ENCODE data around the gene RHBDD1. TPM values are rescaled to one million over a fixed set of nuclear protein-coding genes. Genes with fewer than 3 reads are reported as not detected.

Gene RHBDD1
- total and polyA plus RNA-seq, 2 donors (not counting 3 experiments of a cell fraction or from before 2014, with no cell fraction given) = 6.8 to 19.4 TPM

DNA sequence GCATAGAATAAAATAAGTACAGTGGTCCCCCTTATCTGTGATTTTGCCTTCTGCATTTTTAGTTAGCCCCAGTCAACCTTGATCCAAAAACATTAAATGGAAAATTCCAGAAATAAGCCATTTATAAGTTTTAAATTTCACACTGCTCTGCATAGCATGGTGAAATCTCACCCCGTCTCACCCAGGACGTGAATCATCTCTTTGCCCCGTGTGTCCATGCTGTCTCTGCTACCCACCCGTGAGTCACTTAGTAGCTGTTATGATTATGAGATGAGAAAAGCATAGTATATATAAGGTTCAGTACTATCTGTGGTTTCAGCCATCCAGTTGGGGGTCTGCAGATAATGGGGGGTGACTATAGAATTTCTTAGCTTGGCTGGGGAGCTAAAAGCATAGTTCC lies 67.3 kb downstream of the RHBDD1 start:
- CTCF ChIA-PET = no interaction called here
- no peak overlapping the region for H3K4me2 ChIP-seq (ENCODE audit: insufficient read depth, low read length)
- no peaks in the 10 kb centered on the region for H3K27me3 ChIP-seq (ENCODE audit: control insufficient read depth in 2 of 2, insufficient read depth in 2 of 2, low read length in 2 of 2)
- no TSS peak for BruUV-seq (replicated peaks)
- DNase-seq (ENCODE audit: low read depth, low spot score) = no peak
- H3K36me3 ChIP-seq (ENCODE audit: control insufficient read depth in 2 of 2, extremely low read depth in 1 of 2, insufficient read depth in 2 of 2, low read length in 2 of 2) = no peaks in the 10 kb centered on the region
- dilution Hi-C loops (cut with MboI; ENCODE audit: extremely low pct_ligation_motif_present, low sequenced_read_pairs) = no loop called here
- no peak overlapping the region for H2AFZ ChIP-seq (ENCODE audit: low read depth, low read length)
- H3K27ac ChIP-seq (ENCODE audit: insufficient read depth, low read depth, low read length) = no peak overlapping the region
- TF ChIP-seq, protein P1, sequence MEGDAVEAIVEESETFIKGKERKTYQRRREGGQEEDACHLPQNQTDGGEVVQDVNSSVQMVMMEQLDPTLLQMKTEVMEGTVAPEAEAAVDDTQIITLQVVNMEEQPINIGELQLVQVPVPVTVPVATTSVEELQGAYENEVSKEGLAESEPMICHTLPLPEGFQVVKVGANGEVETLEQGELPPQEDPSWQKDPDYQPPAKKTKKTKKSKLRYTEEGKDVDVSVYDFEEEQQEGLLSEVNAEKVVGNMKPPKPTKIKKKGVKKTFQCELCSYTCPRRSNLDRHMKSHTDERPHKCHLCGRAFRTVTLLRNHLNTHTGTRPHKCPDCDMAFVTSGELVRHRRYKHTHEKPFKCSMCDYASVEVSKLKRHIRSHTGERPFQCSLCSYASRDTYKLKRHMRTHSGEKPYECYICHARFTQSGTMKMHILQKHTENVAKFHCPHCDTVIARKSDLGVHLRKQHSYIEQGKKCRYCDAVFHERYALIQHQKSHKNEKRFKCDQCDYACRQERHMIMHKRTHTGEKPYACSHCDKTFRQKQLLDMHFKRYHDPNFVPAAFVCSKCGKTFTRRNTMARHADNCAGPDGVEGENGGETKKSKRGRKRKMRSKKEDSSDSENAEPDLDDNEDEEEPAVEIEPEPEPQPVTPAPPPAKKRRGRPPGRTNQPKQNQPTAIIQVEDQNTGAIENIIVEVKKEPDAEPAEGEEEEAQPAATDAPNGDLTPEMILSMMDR (IDR thresholded peaks at IDR 0.05; ENCODE audit: extremely low read depth in 1 of 2, insufficient read depth in 1 of 2, low read depth in 1 of 2, low read length in 2 of 2) = no peak
- TF ChIP-seq MYC (IDR thresholded peaks at IDR 0.05; ENCODE audit: low read depth, low read length) = no peak
- no peak for TF ChIP-seq EZH2 (IDR thresholded peaks at IDR 0.05; ENCODE audit: borderline replicate concordance, low read depth, low read length, severe bottlenecking)
- TF ChIP-seq GATA2 (IDR thresholded peaks at IDR 0.05; ENCODE audit: insufficient read depth, insufficient read length, low read depth, low read length) = no peak
- no peak for TF ChIP-seq JUN (IDR thresholded peaks at IDR 0.05; ENCODE audit: borderline replicate concordance, insufficient read depth, insufficient read length, low read depth)
- TF ChIP-seq, protein P2, sequence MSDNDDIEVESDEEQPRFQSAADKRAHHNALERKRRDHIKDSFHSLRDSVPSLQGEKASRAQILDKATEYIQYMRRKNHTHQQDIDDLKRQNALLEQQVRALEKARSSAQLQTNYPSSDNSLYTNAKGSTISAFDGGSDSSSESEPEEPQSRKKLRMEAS (IDR thresholded peaks at IDR 0.05; ENCODE audit: insufficient read depth, insufficient read length) = no peak
- no peak for TF ChIP-seq FOS (IDR thresholded peaks at IDR 0.05; ENCODE audit: borderline replicate concordance, insufficient read depth, low read length)
- no peak for TF ChIP-seq POLR2AphosphoS5 (IDR thresholded peaks at IDR 0.05; ENCODE audit: insufficient read depth, low read depth, low read length)
- no peak for TF ChIP-seq POLR2A (IDR thresholded peaks at IDR 0.05; ENCODE audit: low read depth, low read length)
- POLR2A ChIA-PET = no interaction called here
- no peak overlapping the region for H3K4me3 ChIP-seq (replicated peaks in 1 of 3; ENCODE audit: insufficient read depth in 1 of 3, low read depth in 1 of 3, low read length in 3 of 3)
- H3K9me3 ChIP-seq (replicated peaks; ENCODE audit: control insufficient read depth, insufficient read depth, low read length) = no peaks in the 10 kb centered on the region
- no peak overlapping the region for H3K9ac ChIP-seq (replicated peaks; ENCODE audit: extremely low read depth, insufficient read depth, low read length)
- H3K4me1 ChIP-seq (ENCODE audit: control insufficient read depth, extremely low read depth, insufficient read depth, low read length) = no peaks in the 10 kb centered on the region
- no peaks in the 10 kb centered on the region for H3K79me2 ChIP-seq (ENCODE audit: control insufficient read depth, insufficient read depth, low read length)
- H3K9me1 ChIP-seq (replicated peaks; ENCODE audit: control insufficient read depth, extremely low read depth, insufficient read depth, low read length) = no peaks in the 10 kb centered on the region
- FAIRE-seq = no peak
- intact Hi-C loops (cut with micrococcal nuclease) = no loop called here
- no peaks in the 10 kb centered on the region for H4K20me1 ChIP-seq (replicated peaks; ENCODE audit: control insufficient read depth, extremely low read depth, insufficient read depth, low read length)
